GF-D8 (cell line): ENCODE measurements around the gene CRYBA2.

Experiments used
- DNase-seq: peaks from one replicate; lab custom pipeline; 2025; lab: John Stamatoyannopoulos, UW

The CRYBA2 gene, protein sequence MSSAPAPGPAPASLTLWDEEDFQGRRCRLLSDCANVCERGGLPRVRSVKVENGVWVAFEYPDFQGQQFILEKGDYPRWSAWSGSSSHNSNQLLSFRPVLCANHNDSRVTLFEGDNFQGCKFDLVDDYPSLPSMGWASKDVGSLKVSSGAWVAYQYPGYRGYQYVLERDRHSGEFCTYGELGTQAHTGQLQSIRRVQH

DNA sequence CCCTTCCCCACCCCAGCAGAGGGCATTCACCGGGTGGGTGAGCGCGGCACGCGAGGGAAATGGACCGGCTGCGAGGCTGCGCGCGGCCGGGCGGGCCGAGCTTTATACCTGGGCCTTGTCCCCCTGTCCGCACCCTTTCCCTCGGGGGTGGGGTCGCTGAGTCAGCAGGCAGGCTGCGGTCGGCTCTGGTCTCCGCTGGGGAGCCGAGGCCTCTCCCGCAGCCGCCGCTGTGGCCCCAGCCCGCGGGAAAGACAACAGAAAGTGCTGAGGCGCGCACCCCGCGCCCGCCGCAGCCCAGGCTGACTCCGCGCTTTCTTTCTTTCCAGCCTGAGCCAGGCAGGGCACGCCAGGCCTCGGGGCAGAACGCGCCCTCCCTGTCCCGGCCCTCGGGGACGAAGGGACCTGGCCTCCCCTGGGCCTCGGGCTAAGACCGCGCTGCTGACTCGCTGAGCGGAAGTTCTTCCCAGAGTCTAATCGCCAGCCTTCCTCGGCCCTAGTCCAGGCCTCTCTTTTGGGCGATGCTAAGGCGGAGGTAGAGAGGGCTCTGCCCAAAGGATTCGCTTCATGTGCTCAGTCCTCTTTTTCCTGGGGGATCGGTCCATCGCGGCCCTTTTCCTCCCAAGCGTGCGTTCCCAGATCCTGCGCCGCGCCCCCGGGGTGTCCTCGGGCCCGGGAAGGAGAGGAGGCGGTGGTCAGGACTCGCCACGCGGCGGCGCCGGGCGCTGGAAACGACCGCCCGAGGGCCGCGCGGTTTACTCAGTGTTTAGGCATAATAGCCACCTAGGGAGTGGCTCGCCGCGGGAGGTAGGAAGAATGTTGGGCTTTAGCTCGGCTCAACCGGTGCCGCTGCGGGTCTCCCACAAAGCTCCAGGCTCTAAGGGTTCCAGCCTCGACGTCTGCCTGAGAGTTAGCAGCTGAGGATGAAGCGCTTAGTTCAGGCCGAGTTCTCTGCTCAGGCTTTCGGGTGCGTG is at the start of gene CRYBA2:
TSS of gene CRYBA2 (minus strand) at position 78 of the 971 bp plus-strand sequence. CDS start 246 bp downstream, outside the sequence.
- no peak for DNase-seq

DNA sequence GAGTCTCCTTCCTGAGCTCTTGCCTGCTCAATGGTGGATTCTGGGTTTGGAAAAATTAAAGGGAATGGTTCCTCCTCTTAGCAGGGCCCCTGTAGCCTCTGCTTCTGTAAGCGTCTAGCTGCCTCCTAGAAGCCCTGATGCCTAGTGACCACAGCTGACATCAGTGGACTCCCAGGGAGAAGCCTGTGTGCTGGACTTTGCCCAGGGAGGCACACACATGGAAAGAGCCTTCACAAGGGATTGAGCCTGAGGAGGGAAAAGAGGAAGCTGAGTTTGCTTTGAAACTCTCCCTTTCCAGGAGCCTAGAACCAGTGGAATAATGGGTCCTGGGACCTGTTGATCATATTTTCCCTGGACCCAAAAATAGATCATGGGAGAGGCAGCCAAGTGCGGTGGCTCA is 49.5 kb upstream of the CRYBA2 start:
- no peak for DNase-seq

DNA sequence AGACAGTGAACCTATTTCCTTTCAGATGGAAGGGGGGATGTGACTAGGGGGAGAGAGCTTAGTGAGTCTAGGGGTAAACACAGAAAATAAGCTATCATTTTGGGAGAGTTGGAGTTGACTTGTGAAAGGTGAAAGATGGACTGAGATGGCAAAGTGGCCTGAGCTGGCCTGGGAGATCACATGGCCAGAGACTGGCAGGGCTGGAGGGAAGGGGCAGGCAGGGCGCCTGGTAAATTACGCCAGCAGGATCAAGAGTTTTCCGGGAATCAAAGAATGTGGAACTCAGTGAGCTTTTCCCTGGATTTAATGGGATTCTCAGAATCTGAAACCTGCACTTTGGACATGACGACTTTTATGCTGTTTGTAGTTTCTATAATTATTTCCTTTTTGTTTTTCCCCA is 48.9 kb upstream of the CRYBA2 start:
- no peak for DNase-seq

DNA sequence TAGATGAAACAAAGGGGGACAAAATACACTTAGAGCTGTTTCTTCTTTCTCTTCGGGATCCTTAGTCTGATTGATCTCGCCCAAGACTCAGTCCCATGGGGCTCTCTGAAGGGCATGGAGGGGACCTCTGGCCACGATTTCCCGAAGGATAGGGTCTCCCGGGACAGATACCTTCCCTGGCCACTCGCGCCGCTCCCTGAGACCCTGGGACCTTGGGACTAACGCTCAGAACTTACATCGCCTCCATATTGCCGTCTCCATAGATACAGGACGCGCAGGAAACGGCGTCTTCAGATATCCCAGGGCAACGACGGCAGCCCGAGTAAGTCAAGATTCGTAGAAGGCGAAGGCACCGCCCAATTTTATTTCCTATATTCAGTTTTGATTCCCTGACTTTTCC is 48.0 kb upstream of the CRYBA2 start, which contains the start of gene CFAP65:
TSS of gene CFAP65 (minus strand) at position 265 of the 400 bp plus-strand sequence. CDS start 2,468 bp downstream, outside the sequence.
- no peak for DNase-seq

DNA sequence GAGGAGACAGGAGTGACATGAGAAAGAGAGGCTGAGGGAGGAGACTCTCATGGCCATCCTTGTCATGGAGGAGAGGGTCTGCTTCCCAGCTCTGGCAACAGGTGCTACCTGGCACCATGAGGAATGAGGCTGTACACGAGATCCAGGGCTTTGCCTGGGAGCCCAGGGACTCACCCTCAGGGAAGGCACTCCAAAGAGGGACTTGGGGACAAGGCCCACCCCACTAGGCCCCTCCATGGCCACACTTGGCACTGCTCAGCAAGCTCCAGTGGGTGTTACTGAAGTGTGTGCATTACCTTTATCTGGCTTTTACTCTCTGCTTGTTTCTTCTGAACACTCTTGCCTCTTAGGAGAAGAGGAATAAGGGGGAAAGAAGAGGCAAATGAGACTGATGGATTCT is 45.4 kb upstream of the CRYBA2 start:
- DNase-seq: no peak

DNA sequence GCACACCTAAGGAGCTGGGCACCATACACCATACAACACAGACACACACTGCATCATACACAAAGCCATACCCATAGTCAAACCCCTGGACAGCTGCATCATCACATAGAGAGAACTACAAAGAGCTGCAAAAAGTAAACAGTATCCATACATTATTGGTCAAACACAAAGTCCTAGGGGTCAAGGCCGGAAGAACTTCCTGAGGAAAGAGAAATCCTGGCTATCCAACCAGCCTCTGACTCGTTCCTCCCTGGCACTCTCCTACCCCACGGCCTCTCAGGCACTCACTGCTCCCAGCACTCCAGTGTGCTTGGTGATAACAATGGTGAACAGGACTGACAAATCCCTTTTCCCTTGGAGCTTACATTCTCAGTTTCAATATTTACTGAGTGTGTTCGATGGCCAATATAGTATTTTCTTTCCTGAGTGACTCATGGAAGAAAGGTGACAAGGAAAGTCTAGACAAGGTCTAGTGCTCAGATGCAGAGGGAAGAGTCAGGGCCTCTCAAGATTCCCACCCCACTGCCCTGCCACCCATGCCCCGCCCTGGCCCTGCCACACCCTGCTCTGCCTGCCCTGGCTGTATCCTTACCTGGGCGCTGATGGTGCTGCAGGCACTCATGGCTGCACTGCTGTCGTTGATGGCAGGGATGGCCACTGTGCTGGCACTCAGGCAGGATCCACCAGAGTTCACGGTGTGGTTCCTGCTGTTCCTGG is 44.7 kb upstream of the CRYBA2 start:
- DNase-seq: no peak

DNA sequence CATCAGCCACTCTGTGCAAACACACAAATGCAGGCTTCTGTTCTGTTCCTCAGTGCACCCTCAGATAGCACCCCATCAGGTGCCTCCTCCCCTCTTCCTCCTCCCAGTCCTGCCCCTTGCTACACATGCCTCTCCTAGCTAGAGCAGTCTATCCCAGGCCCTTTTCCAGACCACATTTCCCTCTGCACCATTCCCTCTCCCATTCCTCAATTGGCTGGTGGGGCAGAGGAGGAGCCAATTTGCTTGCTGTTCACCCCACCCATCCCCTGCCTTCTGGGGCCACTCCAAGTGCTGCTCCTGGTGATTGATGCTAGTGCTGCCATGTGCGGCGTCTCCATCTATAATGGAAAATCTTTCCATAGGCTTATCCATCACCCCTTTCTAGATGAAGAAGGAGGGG is 42.7 kb upstream of the CRYBA2 start:
- no peak for DNase-seq

DNA sequence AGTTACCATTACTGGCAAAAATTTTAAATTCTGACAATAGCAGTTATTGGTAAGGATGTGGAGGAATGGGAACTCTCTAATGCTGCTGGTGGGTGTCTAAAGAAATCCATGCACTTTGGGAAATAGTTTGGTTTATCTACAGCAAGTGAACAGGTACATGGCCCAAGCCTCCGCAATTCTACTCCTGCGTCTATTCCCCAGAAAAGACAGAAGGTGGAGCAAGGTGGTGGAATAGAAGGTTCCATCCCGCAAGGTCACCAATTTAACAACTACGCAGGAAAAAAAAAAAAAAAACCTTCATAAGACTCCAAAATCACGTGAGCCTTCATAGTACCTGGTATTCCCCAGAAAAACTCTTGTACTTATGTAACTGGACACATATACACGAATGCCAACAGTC is 41.6 kb upstream of the CRYBA2 start:
- no peak for DNase-seq

DNA sequence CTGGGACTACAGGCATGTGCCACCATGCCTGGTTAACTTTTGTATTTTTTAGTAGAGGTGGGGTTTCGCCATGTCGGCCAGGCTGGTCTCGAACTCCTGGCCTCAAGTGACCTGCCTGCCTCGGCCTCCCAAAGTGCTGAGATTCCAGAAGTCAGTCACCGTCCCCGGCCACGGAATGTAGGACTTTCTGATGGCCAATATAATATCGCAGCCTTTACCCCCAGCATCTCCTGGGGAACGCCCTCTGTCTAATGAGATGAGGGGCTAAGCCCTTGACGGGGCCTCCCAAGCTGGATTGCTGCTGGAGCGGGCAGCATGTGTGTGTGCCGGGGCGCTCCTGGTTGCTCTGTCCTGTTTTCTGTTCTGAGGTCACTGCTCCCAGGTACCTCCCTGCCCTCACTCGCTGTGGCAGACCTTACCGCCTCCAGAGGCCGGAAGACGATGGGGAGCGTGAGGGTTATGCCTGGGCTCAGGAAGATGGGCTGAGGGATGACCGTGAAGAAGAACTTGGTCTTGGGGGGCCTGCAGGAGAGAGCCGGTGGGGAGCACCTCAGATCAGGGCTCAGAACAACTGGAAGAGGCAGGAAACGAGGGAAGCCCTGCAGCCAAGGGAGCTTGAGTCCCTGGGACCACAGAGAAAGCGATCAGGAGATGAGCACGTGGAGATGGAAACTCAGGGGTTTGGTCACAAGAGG is 39.0 kb upstream of the CRYBA2 start:
- no peak for DNase-seq

DNA sequence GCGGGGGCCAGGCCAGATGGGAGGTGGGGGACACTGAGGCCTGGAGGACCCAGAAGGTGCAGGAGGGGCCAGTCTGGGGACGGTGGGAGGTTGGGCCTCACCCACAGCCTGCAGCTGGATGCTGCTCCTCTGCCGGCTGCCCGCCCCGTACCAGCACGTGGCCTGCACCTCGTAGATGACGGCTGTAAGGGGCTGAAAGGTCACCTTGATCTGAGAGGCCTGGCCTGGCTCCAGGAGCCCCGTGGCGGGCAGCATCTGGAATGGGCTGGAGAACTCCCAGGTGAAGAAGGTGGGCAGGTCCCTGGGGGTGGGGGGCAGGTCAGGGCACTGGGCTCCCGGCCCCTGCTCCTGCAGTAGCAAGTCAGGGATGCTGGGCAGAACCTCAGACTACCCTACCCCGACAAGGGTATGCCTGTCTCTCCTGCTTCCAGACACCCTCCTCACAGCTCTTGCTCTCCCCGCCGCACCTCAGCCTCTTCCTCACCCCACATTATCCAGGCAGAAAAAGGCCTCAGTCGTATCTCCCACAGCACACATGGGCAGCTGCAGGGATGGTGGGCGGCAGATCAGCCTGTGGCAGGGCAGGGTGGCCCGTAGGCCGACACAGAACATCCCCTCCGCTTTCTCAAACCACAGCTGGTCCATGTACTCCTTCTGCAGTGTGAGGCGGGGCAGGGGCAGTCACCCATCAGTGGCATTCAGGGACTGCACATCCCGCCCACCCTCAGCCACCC is 38.0 kb upstream of the CRYBA2 start:
- no peak for DNase-seq

DNA sequence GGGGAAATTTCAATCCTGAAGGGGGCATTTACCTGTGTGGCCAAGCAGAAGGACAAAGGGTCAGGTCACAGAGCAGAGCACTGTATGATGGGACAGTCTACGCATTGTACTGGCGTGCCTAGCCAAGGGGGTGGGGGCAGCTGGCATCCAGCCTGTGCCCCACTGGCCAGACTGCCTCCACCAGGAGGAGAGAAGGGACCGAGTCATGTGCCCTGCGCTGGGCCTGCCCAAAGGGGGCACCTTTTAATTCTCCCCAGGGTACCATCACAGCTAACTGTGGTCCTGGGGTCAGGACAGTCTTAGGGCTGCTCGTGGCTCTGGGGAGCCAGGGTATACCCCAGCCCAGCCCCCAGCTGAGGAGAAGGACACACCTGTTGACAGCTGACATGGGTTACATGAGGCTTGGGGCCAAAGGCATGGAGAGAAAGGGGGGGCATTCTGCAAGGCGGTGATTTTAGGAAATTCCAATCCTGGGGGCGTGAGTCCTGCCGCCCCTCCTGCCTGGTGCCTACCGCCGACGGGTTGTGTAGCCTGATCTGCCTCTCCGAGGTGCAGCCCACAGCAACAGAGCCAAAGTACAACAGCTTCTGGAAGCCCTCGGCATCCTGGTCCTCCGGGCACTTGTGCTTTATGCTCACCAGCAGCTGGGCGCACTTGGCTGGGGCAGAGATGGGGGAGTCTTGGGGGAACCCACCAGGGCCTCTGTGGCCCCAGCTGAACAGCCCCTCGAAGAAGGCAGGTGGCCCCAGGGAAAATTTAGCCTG is 37.1 kb upstream of the CRYBA2 start:
- DNase-seq: no peak

DNA sequence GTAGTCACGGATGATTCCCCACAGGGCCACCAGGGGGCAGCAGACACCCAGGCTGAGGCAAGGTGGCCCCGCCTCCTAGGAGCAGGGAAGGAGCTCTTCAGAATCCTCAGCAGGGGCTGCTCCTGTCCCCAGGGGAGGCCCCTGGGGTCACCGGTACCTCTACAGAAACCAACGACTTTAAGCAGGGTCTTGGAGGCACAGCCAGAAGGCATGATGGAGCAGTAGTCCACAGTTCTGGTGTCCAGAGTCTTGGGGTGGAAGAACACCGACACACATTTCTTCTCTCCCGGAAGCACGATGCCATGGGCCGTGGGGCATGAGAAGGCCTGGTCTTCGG is 36.6 kb upstream of the CRYBA2 start:
- no peak for DNase-seq

DNA sequence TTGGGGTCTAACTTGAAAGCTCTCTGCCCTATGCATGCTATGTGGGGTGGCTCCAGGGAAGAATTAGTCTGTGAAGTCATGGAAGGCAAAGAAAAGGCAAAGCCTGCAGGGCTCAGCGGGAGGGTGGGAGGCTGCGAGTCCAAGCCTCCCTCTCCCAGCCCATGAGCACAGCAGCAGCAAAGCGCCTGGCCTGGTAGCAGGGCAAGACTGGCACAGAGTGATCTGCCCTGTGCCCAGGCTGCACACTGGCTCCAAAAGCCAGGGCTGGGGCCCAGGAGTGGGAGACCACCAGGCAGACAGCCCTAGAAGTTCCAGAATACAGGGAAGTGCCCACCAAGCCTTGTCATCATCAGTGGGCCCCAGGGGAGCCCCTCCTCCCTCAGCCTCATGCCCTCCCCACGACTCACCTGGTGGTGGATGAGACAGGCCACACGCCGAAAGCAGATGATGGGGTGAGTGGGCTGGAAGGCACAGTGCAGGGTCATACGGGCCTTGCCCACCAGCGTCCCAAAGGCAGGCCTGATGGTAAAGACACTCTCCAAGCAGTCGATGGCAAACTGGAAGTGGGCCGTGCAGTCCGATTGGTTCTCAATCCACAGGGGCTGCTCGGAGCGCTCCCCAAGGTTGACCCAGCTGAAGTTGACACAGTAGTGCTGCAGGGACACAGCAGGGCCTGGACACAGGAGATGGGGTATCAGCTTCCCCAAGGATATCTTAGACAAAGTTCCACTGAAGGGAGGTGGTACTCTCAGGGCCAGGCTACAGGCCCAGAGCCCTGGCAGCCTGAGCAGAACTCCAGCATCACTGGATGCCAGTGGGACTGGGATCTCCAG is 36.0 kb upstream of the CRYBA2 start:
- DNase-seq: no peak

DNA sequence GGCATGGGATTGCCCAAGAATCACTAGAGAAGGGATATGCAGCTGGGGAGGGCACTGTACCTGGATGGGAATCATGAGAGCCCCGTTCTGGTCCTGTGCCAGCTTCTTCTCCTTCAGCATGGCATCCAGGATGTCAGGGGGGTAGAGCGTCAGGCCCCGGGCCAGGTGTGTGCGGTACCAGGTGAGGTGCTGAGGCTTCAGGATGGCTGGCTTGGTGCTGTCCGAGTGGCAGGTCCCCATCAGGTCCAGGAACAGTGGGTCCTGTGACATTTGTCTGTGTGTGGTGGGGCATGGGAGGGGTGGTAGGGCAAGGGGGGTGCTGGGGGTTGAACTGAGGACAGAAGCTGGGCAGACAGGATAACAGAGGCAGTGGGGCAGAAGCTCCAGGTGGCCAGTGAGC is 34.9 kb upstream of the CRYBA2 start:
- no peak for DNase-seq

DNA sequence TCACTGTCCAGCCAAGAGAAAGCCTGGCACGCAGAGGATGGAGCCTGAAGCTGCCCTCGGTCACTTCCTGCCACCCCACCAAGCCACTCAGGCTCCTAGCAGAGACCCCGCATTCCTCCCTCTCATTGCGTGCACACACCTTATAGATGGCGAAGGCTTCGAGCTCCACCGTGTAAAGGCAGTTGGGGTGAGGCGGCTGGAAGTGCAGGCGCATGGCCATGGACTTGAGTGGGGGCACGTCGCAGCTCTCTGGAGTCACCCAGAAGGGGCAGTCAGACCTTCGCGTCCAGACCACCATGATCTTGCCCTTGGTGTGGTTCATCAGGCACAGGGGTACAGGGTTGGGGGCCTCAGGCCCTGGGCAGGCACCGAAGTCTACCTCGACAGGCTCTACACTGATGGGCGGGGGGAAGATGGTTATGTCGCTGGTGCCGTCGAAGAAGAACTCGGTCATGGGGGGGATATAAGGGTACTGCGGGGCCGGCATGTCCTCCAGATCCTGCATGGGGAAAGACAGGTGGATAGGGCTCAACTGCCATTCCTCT is 34.4 kb upstream of the CRYBA2 start:
- no peak for DNase-seq

DNA sequence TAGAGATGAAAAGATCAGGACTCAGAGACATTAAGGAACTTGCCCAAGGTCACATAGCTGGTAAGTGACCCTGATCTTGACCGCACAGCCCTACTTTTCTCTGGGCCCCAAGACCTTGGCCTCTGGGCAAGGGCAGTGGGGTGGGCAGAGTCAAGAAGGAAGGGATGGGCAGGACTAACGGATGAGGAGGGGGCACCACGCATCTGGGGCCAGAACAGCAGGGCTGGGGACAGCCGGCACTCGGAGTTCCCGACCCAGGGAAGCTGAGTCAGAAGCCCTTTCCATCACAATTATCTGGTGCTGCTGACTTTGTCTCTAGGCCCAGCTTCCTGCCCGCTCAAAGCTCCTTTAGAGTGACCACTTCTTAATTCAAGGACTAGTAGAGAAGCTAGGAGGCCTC is 33.7 kb upstream of the CRYBA2 start:
- DNase-seq: no peak

DNA sequence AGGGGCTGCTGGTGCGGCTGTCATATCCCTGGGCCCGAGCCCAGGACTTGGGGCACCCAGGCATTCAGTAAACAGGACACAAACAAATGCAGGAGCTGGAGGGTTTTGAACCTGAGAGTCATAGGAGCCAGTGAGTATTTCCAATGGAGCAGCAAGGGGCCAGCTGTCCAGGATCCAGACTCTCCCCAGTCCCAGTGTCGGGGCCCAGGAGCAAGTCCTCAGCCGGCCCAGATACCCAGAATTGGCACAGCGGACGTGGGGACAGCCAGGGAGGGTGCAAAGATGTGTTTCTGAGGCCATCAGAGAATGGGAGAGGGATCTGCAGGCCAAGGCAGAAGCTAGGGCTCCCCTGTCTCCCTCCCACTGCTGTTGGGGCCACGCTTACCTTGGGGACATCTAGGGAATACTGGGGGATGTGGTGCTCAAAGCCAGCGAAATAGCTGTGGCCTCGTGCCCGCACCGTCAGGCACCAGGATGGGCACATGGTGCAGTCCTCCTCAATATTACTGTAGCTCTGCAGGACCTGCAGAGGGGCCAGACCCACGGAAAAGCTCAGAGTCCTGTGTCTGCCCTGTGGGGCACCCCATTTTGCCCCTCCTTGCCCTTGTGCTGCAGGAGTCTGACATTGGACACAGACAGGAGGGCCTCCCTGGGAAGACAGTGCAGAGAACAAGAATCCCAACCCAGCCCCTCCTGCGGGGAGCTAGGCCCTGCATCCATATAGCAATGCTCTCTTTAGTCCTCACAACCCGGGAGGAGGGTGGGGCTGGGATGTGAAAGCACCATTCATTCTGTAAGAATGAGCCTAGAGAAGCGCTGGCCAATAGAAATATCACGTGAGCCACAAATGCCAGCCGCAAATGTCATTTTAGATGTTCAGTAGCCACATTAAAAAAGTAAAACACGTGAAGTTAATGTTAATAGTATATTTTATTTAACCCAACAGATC is 32.7 kb upstream of the CRYBA2 start:
- DNase-seq: no peak

DNA sequence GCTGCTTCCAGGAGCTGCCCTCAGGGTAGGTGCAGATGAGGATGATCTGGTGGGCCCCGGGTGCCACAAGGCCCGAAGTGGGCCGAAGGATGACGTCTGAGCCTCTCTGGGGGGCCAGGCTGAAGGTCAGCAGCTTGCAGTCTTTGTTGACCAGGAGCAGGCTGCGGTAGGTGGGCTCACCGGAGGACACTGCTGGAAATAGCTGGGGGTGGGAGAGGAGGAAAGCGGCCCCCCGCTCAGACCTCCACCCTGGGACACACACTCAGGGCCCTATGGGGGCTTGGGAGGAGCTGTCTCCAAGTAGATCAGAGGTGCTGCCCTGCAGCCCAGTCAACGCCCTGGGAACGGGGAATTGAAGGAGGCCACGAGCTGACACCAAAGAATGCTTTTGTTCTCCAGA is 30.8 kb upstream of the CRYBA2 start:
- DNase-seq: no peak
